GM19468 (cell line): ENCODE results near the gene SLC2A9.

Experiments used
- ATAC-seq: cut with Tn5 transposase; IDR thresholded peaks from one replicate; pipeline ENCODE4 v1.9.1; 2021; ENCODE audit warnings: mild to moderate bottlenecking, moderate library complexity, moderate number of reproducible peaks; ENCODE audit not compliant: unreplicated experiment; ENCODE audit errors: extremely low read depth

The SLC2A9 gene

DNA sequence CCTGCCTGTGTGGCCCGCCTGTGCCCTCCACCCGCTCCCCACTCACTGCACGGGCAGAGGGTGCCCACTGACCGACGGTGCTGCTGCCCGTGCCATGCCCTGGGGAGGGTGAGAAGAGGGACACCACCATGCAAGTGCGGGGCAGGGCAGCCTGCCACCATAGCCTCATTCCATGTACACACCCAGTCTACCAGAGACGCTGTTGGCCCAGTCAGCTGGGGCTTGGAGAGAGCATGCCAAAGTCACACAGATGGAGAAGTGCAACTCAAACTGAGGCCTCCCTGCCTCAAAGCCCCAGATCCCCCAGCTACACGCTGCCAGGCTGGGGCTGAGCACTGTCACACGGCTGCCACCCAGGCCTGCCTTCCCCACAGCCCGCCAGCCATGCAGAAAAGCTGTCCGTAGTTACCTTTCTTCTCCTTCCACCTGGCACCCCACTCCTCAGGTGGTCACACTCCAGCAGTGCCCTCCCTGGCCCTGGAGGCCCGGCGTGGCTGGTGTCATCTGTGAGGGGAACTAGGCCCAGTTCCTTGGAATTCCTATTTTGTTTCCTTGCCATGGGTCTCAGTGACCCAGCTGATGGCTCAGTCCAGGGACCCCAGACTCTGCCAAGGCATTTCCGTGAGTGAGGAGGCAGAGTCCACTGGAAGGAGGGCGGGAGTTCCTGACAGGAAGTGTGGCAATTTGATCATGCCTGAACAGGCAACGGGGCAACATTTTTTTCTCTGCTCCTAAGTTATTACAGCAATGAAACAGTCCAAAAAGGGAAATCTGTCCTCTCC lies at the start of gene SLC2A9:
TSS of gene SLC2A9 (minus strand) at position 627 of the 782 bp plus-strand sequence. CDS start at position 559, 68 bp downstream.
- no peak for ATAC-seq

DNA sequence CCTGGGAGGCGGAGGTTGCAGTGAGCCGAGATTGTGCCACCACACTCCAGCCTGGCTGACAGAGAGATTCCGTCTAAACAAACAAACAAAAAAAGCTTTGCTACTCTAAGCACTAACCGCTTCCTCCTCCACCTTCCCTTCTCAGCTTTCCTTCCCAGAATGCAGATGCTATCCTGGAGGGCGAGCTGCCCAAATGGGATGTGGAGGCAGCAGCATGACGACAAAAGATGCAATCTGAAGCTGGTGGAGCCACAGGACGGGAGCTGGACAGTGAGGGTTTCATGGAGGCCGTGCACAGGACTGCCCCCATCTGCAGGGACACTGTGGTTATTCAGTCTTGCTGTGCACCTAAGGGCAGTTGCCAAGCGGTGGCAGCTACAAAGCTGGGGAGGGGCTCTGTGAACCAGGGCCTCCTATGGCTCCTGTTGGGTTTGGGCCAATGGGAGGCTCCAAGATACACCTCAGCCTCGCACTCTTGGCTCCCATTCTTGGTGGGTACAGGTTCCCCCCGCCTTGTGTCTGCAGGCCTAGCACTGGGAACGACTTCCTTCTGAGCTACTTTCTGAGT lies 47.9 kb upstream of the SLC2A9 start:
- no peak for ATAC-seq

DNA sequence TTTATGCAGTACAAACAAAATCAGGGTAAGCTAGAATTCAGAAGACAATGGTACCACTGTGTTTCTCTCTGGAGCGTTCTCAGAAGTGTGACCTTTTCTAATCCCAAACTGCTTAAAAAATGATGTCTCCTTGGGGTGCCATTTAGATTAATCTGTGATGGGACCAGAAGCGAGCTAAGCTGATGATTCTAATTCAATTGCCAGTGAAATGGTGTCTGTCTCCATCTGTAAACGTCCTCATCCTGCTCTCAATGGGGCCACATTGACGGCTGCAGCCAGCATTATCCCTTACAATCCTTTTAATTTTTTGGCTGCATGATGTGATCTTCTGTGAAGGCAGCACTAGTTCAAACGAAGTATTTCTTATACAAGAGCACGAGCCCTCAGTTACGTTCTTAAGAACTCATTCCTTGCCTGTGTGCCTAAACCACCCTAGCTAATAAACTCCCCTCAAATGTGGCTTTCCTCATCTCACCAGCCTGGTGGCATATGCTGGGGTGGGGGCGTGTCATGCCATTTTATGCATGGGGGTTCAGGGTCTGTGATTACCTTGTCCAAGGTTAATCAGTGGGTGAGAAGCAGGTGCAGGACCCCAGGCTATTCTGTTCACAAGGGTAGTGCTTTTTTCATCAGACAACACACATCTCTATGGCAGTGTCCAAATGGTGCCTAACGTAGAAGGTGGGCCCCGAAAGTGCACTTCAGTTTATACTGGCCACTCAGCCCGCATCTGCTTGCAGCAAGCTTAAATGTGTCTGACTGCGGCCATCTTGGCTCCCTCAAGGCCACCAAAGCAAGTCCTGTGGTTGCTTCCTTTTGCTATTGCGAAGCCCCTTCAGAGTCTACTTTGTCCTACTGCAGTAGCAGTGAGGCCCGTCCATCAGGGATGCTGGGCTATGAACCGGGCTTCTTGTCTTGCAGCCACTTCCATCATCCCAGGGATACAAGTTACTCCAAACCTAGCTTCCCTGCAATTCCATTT lies 45.7 kb upstream of the SLC2A9 start:
- no peak for ATAC-seq

DNA sequence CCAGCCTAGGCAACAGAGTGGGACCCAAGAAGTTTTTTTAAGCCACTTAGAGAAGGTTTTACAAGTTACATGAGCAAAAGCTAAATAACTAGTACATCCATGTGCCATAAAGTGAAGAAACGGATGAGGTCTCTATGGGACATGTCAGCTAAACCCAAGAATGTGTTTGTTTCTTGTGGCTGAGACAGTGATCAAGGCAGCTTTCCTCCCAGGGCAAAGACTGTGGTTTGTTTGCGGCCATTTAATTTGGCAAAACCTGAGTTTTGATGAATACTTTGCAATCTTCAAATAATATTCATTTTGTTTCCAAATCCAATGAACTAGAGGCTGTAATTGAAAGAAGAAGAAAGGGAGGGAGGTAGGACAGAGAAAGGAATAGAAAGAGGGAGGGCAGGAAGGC lies 44.9 kb upstream of the SLC2A9 start:
- ATAC-seq = no peak

DNA sequence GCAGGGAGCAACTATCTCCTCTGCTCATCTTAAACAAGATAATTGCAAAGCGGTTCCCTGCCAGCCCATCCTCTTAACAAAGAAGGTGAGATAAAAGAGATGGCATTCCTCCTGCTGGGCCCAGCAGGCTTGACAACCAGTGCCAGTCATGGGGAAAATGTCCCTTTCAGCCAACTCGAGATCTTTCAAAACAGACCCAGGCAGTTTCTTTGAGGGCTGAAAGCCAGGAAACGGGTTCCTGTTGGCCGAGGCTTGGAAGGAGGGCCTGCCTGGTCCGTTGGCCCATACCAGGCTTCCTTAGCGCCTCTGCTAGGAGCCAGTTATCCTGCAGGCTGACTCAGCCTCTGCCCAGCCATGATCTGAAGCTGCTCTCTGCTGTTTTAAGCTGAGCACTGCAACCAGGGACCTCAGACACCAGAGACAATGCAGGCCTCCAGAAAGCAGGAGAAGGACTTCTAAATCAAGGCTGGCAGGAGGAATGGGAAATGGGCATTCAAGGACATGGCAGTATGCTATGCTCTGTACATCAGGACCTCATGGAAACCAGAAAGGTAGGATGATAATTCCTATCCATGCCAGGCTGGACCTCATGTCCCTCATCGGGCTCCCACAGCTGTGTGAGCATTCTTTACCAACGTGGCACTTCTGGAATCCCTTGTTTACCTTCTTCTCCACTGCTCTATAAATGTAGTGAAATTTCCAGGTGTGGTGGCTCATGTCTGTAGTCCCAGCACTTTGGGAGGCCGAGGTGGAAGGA lies 42.4 kb upstream of the SLC2A9 start:
- no peak for ATAC-seq

DNA sequence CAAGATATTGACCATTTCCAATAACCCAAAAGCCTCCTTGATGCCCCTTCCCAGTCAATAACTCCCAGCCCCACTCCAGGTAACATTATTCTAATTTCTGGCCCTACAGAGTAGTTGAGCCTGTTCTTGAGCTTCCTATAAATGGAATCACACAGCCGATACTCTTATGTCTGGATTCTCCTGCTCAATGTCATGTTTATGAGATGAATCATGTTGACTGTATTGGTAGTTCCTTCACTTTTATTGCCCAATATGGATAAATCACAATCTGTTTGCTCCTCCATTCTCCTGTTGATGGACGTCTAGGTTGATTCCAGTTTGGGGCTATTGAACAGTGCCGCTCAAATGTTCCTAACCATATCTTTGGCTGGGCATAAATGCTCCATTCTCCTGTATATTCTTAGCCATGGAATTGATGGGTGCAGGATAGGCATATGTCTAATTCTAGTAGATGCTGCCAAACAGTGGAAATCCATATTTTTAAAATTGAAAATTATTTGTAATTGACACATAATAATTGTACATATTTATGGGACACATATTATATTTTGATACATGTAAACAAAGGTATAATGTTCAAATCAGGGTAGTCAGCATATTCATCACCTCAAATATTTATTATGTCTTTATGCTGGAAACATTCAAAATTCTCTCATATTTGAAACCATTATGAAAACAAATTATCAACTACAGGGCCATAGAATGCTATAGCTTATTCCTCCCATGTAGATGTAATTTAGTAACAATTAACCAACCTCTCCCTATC lies 40.5 kb upstream of the SLC2A9 start:
- no peak for ATAC-seq

DNA sequence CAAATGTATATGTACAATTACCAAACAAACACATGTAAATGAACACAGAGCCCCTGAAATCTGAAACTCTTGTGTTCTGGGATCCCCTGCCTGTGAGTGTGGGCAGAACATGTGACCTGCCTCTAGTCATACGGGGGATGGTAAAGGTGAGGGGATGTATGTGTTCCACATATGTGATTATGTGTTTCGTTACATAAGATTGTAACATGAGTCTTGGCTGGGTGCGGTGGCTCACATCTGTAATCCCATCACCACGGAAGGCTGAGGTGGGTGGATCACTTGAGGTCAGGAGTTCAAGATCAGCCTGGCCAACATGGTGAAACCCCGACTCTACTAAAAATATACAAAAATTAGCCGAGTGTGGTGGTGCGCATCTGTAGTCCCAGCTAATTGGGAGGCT lies 37.1 kb upstream of the SLC2A9 start:
- no peak for ATAC-seq

DNA sequence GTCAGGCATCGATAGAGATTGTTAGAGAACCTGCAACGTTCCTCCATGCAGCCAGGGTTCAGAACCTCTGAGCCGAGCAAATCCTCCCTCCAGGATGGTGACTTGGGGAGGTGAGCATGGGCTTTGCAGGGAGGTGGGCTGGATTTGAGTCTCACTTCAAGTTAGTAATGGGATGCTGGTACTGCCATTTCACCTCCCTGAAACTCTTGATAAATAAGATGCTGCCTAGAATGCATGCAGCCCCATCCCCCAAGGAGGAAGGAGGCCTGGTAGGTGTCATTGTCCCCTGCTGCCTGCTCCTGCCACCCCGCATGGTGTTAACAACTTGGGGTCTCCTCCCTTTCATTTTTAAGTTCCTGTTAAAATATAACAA lies 35.7 kb upstream of the SLC2A9 start:
- ATAC-seq = no peak

DNA sequence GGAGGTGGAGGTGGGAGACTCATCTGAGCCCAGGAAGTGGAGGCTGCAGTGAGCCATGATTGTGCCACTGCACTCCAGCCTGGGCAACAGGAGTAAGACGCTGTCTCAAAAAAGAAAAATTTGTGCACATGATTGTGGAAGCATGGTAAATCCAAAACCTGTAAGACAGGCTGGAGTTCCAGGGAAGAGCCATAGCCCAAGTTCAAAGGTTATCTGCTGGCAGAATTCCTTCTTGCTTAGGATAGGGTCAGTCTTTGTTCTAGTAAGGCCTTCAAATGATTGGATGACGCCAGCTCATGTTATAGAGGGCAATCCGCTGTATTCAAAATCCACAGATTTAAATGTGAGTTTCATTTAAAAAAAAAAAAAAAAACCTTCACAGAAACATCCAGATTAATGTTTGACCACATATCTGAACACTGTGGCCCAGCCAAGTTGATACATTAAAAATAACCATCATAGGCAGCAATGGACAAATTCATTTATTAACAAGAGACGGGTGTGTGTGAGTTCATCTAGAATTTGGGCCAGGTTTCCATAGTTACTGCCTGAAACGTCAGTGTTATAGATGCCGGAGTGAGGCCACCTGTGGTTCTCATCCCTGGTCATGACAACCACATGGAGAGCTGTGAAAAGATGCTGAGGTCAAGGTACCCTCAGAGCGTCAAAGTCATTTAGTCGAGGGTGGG lies 35.2 kb upstream of the SLC2A9 start:
- no peak for ATAC-seq

DNA sequence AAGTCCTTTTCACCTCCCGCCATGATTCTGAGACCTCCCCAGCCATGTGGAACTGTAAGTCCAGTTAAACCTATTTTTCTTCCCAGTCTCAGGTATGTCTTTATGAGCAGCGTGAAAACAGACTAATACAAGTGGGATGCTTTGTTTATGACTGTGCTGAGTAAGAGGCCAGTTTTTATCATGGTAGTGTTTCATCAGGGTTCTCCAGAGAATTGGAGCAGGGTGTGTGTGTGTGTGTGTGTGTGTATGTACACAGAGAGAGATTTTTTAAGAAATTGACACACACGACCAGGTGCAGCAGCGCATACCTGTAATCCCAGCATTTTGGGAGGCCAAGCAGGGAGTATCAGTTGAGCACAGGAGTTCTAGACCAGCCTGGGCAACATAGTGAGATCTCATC lies 34.6 kb upstream of the SLC2A9 start:
- no peak for ATAC-seq

DNA sequence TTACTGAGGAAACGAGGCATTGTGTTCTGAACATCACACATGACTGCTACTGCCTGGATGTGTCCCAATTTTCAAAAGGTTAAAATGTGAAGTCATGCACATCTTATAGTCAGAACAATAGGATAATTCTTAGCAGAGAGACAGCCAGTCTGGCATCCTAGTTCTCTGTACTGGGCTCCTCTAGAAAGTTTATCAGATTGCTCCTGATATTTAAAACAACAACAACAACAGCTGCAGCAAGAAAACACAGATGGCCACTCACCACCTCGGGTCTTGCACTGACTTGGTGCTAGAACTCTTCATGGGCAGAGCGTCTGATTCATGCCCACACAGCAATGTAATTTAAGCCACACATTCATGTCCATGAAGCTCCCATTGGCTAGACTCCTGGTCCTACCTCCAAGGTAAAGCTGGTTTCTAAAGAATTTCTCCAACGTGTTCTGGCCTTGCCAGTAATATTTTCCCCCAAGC lies 33.3 kb upstream of the SLC2A9 start:
- ATAC-seq = no peak

DNA sequence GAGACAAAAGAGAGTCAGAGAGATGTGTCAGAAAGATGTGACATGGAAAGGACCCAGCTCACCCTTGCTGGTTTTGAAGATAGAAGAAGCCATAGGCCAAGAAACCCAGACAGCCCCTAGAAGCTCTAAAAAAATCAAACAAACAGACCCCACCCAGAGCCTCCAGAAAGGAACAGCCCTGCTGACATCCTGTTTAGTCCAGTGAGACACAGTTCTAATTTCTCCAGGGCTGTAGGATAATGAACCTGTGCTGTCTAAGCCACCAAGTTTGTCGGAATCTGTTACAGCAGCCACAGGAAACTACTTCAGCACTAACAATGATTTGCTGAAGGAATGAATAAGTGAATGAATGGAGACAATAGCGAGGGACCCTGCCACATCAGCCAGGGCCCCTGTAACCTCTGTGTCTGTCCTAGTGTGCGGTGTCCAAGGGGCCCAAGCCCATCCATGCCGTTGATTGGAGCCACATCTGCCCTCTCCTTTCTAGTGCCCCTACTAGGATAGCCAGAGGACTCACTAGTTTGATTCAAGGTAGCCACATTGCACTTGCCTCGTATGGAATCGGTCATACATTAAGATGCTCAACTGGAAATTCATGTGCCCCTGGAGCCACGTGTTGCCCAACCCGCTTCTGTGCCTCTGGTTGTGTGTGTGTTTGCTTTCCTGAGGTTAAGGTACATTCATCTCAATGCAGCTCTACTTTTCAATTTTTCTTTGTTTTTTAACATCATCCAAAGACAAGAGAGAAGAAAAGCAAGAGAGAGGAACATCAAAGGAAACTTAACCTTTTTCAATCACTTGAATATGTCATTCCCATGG lies 32.5 kb upstream of the SLC2A9 start:
- no peak for ATAC-seq

DNA sequence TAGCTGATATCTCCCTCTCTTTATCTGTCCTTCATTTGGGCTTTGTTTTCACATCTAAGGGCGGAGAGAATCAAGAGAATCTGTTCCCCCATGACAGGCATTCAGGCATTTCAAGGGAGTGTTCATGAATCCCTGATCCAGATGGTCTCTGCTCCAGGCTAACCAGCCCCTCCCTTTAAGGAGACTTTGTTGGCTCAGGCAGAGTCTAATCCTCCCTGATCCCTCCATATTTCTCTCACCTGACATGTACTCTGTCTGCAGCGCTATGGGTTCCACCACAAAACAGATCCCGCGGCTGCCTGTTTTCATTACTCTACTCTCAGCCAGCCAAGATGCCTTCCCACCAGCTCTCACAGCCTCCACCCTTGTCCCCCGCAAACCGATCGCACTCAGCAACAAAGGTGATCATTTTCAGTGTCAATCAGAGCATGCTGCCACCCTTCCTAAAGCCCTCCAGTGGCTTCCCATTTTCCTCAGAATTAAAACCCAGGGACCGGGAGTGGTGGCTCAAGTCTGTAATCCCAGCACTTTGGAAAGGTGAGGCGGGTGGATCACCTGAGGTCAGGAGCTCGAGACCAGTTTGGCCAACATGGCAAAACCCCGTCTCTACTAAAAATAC lies 30.3 kb upstream of the SLC2A9 start:
- ATAC-seq = no peak

DNA sequence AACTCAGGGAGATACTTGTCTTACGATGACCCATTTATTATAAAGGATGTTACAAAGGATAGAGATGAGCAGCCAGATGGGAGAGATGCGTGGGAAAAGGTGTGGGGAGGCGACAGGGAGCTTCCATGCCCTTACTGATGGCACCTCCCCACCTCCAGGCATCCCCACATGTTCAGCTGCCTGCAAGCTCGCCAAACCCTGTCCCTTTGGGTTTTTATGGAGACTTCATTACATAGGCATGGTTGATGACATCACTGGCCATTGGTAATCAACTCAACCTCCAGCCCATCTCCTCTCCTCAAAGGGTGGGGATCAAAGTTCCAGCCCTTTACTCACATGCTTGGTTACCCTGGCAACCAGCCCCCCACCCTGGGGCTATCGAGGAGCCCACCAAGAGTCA lies 29.4 kb upstream of the SLC2A9 start:
- no peak for ATAC-seq

DNA sequence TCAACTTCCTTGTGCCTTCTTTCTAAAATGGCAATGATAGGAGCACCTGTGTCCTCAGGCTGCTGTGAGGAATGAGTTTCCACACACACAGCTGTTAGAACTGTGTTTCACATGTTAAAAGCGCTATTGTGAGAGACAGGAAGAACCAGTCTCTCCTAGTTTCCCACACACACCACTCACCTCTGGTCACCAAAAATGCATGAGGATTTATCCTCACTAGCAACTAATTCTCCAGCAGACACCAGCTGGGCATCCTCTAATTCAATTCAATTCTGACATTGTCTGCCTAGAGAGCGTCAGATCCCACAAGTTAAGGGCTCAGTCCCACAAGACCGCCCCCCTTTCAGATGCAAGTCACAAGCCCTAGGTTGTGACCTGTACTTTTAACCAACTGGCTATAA lies 29.0 kb upstream of the SLC2A9 start:
- no peak for ATAC-seq

DNA sequence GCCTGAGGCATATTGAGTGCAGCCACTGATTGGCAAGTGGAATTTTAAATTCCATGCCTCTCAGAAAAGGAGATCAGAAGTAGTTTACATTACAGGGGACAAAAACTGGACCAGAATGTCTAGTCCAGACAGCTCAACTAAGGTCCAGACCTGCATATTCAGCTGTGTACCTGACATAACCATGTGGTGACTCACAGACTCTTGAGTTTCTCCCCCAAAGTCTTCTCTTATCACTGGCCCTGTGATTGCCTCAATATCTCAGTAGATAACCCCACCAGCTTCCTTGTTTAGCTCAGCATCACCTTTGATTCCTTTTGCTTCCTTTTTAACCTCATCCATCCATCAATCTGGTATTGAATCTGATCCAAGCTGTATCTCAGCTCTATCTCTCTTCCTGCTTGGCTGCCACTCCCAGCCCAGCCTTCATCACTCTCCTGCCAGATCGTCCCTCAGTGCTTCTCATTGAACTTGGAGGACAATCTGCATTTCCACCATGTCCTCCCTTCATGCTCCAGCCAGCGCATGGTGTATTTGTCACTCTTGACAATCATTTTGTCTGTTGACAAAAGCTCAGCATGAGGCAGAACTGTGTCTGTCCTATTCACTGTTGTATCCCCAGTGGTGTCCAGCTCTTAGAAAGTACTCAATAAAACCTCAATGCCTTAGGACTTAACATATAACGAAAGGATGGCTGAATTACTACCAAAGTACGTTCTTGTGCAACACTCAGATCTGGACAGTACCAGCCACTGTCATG lies 27.8 kb upstream of the SLC2A9 start:
- ATAC-seq = no peak

DNA sequence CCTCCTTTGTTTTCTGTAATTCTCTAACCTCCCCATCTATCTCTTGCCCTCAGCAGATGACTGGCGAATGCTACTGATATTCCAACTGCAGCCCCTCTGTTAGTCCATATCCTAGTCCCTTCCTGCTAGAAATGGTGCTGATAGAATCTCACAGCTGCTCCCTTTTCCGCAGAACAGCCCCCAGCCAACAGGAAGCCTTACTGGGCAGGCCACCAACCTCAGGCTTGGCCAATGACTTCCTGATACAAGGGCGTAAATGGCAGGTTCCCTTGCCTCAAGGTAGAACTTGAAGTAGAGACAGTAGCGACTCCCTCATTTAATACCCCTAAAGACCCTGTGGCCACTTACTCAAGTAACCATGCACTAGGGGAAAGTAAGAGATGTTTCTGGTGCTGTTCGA lies 26.7 kb upstream of the SLC2A9 start:
- ATAC-seq = no peak
